OCI-LY1 (cell line): ENCODE results near the gene CROCC.
"Not testable (repeated sequence)": the region's sequence is repeated elsewhere in the genome, so short reads cannot be mapped to it uniquely, and the experiment has no call there.

Experiments
- H2AFZ ChIP-seq: fragments of 200-600 bp; sonication (generic), shearing (Covaris generic); 2 replicates; pipeline ENCODE4 v1.6.0; 2014; ENCODE audit warnings: antibody characterized with exemption, mild to moderate bottlenecking, low read length
- H3F3A ChIP-seq: fragments of 200-600 bp; sonication (generic), shearing (Covaris generic); 2 replicates; pipeline ENCODE4 v1.6.0; 2014; ENCODE audit warnings: mild to moderate bottlenecking, antibody characterized with exemption, low read length, moderate library complexity; ENCODE audit not compliant: insufficient read depth
- H3K27ac ChIP-seq: fragments of 200-600 bp; sonication (generic); 2 replicates; pipeline ENCODE4 v1.5.1; 2014; ENCODE audit warnings: low read length, mixed run types, mild to moderate bottlenecking, low read depth; ENCODE audit not compliant: poor library complexity, severe bottlenecking
- H3K27me3 ChIP-seq: fragments of 200-600 bp; sonication (generic); 2 replicates; pipeline ENCODE4 v1.6.0; 2014; ENCODE audit warnings: antibody characterized with exemption, mild to moderate bottlenecking, low read length, moderate library complexity; ENCODE audit not compliant: insufficient read depth
- H3K36me3 ChIP-seq: fragments of 200-600 bp; sonication (generic); 2 replicates; pipeline ENCODE4 v1.6.1; 2014; ENCODE audit warnings: mild to moderate bottlenecking, antibody characterized with exemption, low read length, moderate library complexity, mixed read lengths; ENCODE audit not compliant: insufficient read depth
- H3K4me1 ChIP-seq: fragments of 200-600 bp; sonication (generic); 2 replicates; pipeline ENCODE4 v1.5.1; 2014; ENCODE audit warnings: mild to moderate bottlenecking, low read length, moderate library complexity; ENCODE audit not compliant: insufficient read depth, severe bottlenecking
- H3K4me2 ChIP-seq: fragments of 200-600 bp; sonication (generic), shearing (Covaris generic); 2 replicates; pipeline ENCODE4 v1.6.1; 2014; ENCODE audit warnings: low read length
- H3K4me3 ChIP-seq: fragments of 200-600 bp; sonication (generic); 2 replicates; pipeline ENCODE4 v1.5.1; 2014; ENCODE audit warnings: low read length, low read depth, mild to moderate bottlenecking, mixed read lengths; ENCODE audit not compliant: poor library complexity, severe bottlenecking
- H3K79me2 ChIP-seq: fragments of 200-600 bp; shearing (Covaris generic); 2 replicates; pipeline ENCODE4 v1.6.1; 2016; ENCODE audit warnings: mixed run types, low read length, mixed read lengths; ENCODE audit not compliant: insufficient read depth
- H3K9ac ChIP-seq: fragments of 200-600 bp; sonication (generic), shearing (Covaris generic); 2 replicates; pipeline ENCODE4 v1.6.1; 2014; ENCODE audit warnings: mild to moderate bottlenecking, low read length, mixed read lengths
- H3K9me2 ChIP-seq: fragments of 200-600 bp; sonication (generic), shearing (Covaris generic); 2 replicates; pipeline ENCODE4 v1.6.1; 2014; ENCODE audit warnings: low read depth, mild to moderate bottlenecking, low read length, mixed read lengths
- H3K9me3 ChIP-seq: fragments of 200-600 bp; shearing (Covaris generic); 2 replicates; pipeline ENCODE4 v1.6.1; 2014; ENCODE audit warnings: low read length, mixed read lengths
- H4K20me1 ChIP-seq: fragments of 200-600 bp; sonication (generic), shearing (Covaris generic); 2 replicates; pipeline ENCODE4 v1.6.0; 2016; ENCODE audit warnings: mild to moderate bottlenecking, low read length; ENCODE audit not compliant: insufficient read depth
- CTCF ChIP-seq: fragments of 200-600 bp; sonication (generic), shearing (Covaris generic); IDR thresholded peaks from 2 replicates; pipeline ENCODE4 v1.5.1; 2017; ENCODE audit warnings: mild to moderate bottlenecking, antibody characterized with exemption, low read length, moderate library complexity, mixed read lengths
- EZH2 ChIP-seq: fragments of 200-600 bp; sonication (generic), shearing (Covaris generic); IDR thresholded peaks from 2 replicates; pipeline ENCODE4 v1.8.0; 2017; ENCODE audit warnings: borderline replicate concordance, mixed run types, mild to moderate bottlenecking, antibody characterized with exemption, low read length, moderate library complexity, mixed read lengths

The CROCC gene

GRCh38 chr1:16900751-16901150, 21.0 kb upstream of the CROCC start:
- Histone ChIP-seq H3K4me2 (no peak overlapping the region), H3K4me1 (peaks cover 50% of the 10 kb centered on the region), H3K9me2 (no peaks in the 10 kb centered on the region), H3K79me2 (no peaks in the 10 kb centered on the region), H3K4me3 (no peak overlapping the region), H3K9ac (no peak overlapping the region; the same call in 1 of the 2 replicates), H2AFZ (no peak overlapping the region), H3K9me3 (no peaks in the 10 kb centered on the region), H4K20me1 (no peaks in the 10 kb centered on the region), H3F3A (peaks cover 9% of the 10 kb centered on the region; the same call in 1 of the 2 replicates), H3K27me3 (no peaks in the 10 kb centered on the region), H3K27ac (peak overlapping the region; percentile 95), H3K36me3 (no peaks in the 10 kb centered on the region)
- no peak for TF ChIP-seq CTCF
- TF ChIP-seq EZH2, result no peak

GRCh38 chr1:16901371-16901770, 20.4 kb upstream of the CROCC start:
- not testable (repeated sequence) for H4K20me1 ChIP-seq, H3K9me2 ChIP-seq, H3K9ac ChIP-seq, H3K79me2 ChIP-seq, H3K36me3 ChIP-seq, H3K4me2 ChIP-seq, H3K27me3 ChIP-seq, H3K4me3 ChIP-seq, H3F3A ChIP-seq, H3K9me3 ChIP-seq, H2AFZ ChIP-seq
- peaks cover 48% of the 10 kb centered on the region for H3K4me1 ChIP-seq
- H3K27ac ChIP-seq, result peak overlapping the region; percentile 95

GRCh38 chr1:16903054-16903453, 18.7 kb upstream of the CROCC start:
- H3K4me2 ChIP-seq, result peak overlapping the region; percentile 96; the same call in 1 of the 2 replicates
- no peak for TF ChIP-seq CTCF
- no peaks in the 10 kb centered on the region for H3K79me2 ChIP-seq
- 0 out of 2 replicates have a peak overlapping the region, but pooled peaks have one; percentile 42 for H2AFZ ChIP-seq
- H3K4me1 ChIP-seq, result peaks cover 39% of the 10 kb centered on the region
- H3F3A ChIP-seq, result peaks cover 9% of the 10 kb centered on the region; the same call in 1 of the 2 replicates
- no peaks in the 10 kb centered on the region for H3K36me3 ChIP-seq
- H3K9me2 ChIP-seq, result no peaks in the 10 kb centered on the region
- H3K4me3 ChIP-seq, result no peak overlapping the region
- H4K20me1 ChIP-seq, result no peaks in the 10 kb centered on the region
- H3K9me3 ChIP-seq, result 0 out of 2 replicates have a peak, but pooled peaks cover 4% of the 10 kb centered on the region
- H3K27ac ChIP-seq, result peak overlapping the region; percentile 95
- peak overlapping the region; percentile 74; the same call in 1 of the 2 replicates for H3K9ac ChIP-seq
- H3K27me3 ChIP-seq, result no peaks in the 10 kb centered on the region

GRCh38 chr1:16903458-16903796, 18.3 kb upstream of the CROCC start:
- Histone ChIP-seq H4K20me1 (no peaks in the 10 kb centered on the region), H3K79me2 (no peaks in the 10 kb centered on the region), H3K27me3 (no peaks in the 10 kb centered on the region), H3K4me2 (peak overlapping the region; percentile 96), H3K4me1 (peaks cover 39% of the 10 kb centered on the region), H3F3A (peaks cover 9% of the 10 kb centered on the region; the same call in 1 of the 2 replicates), H2AFZ (no peak overlapping the region), H3K9me3 (0 out of 2 replicates have a peak, but pooled peaks cover 4% of the 10 kb centered on the region), H3K9me2 (no peaks in the 10 kb centered on the region), H3K27ac (peak overlapping the region; percentile 95), H3K36me3 (no peaks in the 10 kb centered on the region), H3K9ac (peak overlapping the region; percentile 74; the same call in 1 of the 2 replicates), H3K4me3 (peak overlapping the region; percentile 63)
- TF ChIP-seq EZH2, result no peak
- TF ChIP-seq CTCF, result no peak
